ENCODE data around the gene TOR3A. TPM values are rescaled to one million over a fixed set of nuclear protein-coding genes. Genes with fewer than 3 reads are reported as not detected.
A peak's percentile ranks its signal among the peaks of the same experiment; 100 is the strongest.

Gene TOR3A
- total and polyA plus RNA-seq, 2 donors (not counting 3 experiments of a cell fraction or from before 2014, with no cell fraction given), result 14.9 to 16.7 TPM

DNA sequence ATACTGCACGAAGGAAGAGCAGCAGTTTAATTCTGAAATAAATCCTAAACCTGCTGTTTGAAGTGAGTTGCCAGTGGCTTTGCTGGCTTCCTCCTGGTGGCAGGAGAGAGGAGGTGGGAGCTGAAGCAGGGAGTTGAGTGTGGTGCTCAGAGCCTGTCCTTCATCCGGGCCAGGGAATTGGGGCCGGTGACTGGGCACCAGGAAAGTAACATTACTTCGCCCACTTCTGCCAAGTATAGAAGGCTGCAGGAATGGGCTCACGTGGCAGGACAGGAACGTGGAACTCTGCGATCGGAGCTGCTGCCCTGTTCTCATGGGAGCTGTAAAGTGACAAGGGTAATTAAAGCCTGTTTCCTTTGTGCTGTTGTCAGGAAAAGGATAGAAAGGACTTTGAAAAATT lies 8.7 kb downstream of the TOR3A start:
- intact Hi-C loops (cut with micrococcal nuclease) (no loop called here), dilution Hi-C loops (cut with MboI; ENCODE audit: extremely low pct_ligation_motif_present, low sequenced_read_pairs) (no loop called here)
- DNase-seq (ENCODE audit: low read depth, low spot score) (no peak), FAIRE-seq (peak; percentile 67)
- Histone ChIP-seq H3K27ac (ENCODE audit: insufficient read depth, low read depth, low read length) (no peak overlapping the region), H3K79me2 (ENCODE audit: control insufficient read depth, insufficient read depth, low read length) (no peaks in the 10 kb centered on the region), H3K9me3 (replicated peaks; ENCODE audit: control insufficient read depth, insufficient read depth, low read length) (no peaks in the 10 kb centered on the region), H2AFZ (ENCODE audit: low read depth, low read length) (no peak overlapping the region), H4K20me1 (replicated peaks; ENCODE audit: control insufficient read depth, extremely low read depth, insufficient read depth, low read length) (no peaks in the 10 kb centered on the region), H3K36me3 (ENCODE audit: control insufficient read depth in 2 of 2, extremely low read depth in 1 of 2, insufficient read depth in 2 of 2, low read length in 2 of 2) (peaks cover 36 to 42% of the 10 kb centered on the region in 2 experiments), H3K4me2 (ENCODE audit: insufficient read depth, low read length) (no peak overlapping the region), H3K27me3 (ENCODE audit: control insufficient read depth in 2 of 2, insufficient read depth in 2 of 2, low read length in 2 of 2) (no peaks in the 10 kb centered on the region), H3K9me1 (replicated peaks; ENCODE audit: control insufficient read depth, extremely low read depth, insufficient read depth, low read length) (no peaks in the 10 kb centered on the region), H3K4me3 (replicated peaks in 1 of 3; ENCODE audit: insufficient read depth in 1 of 3, low read depth in 1 of 3, low read length in 3 of 3) (no peak overlapping the region), H3K4me1 (ENCODE audit: control insufficient read depth, extremely low read depth, insufficient read depth, low read length) (peaks cover 6% of the 10 kb centered on the region), H3K9ac (replicated peaks; ENCODE audit: extremely low read depth, insufficient read depth, low read length) (no peak overlapping the region)
- no peak for TF ChIP-seq JUN (IDR thresholded peaks at IDR 0.05; ENCODE audit: borderline replicate concordance, insufficient read depth, insufficient read length, low read depth)
- no peak for TF ChIP-seq POLR2A (IDR thresholded peaks at IDR 0.05; ENCODE audit: low read depth, low read length)
- no peak for TF ChIP-seq MYC (IDR thresholded peaks at IDR 0.05; ENCODE audit: low read depth, low read length)
- TF ChIP-seq GATA2 (IDR thresholded peaks at IDR 0.05; ENCODE audit: insufficient read depth, insufficient read length, low read depth, low read length), result no peak
- TF ChIP-seq, protein P1, sequence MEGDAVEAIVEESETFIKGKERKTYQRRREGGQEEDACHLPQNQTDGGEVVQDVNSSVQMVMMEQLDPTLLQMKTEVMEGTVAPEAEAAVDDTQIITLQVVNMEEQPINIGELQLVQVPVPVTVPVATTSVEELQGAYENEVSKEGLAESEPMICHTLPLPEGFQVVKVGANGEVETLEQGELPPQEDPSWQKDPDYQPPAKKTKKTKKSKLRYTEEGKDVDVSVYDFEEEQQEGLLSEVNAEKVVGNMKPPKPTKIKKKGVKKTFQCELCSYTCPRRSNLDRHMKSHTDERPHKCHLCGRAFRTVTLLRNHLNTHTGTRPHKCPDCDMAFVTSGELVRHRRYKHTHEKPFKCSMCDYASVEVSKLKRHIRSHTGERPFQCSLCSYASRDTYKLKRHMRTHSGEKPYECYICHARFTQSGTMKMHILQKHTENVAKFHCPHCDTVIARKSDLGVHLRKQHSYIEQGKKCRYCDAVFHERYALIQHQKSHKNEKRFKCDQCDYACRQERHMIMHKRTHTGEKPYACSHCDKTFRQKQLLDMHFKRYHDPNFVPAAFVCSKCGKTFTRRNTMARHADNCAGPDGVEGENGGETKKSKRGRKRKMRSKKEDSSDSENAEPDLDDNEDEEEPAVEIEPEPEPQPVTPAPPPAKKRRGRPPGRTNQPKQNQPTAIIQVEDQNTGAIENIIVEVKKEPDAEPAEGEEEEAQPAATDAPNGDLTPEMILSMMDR (IDR thresholded peaks at IDR 0.05; ENCODE audit: extremely low read depth in 1 of 2, insufficient read depth in 1 of 2, low read depth in 1 of 2, low read length in 2 of 2), result no peak
- no peak for TF ChIP-seq FOS (IDR thresholded peaks at IDR 0.05; ENCODE audit: borderline replicate concordance, insufficient read depth, low read length)
- TF ChIP-seq EZH2 (IDR thresholded peaks at IDR 0.05; ENCODE audit: borderline replicate concordance, low read depth, low read length, severe bottlenecking), result no peak
- TF ChIP-seq, protein P2, sequence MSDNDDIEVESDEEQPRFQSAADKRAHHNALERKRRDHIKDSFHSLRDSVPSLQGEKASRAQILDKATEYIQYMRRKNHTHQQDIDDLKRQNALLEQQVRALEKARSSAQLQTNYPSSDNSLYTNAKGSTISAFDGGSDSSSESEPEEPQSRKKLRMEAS (IDR thresholded peaks at IDR 0.05; ENCODE audit: insufficient read depth, insufficient read length), result no peak
- no peak for TF ChIP-seq POLR2AphosphoS5 (IDR thresholded peaks at IDR 0.05; ENCODE audit: insufficient read depth, low read depth, low read length)
- CTCF ChIA-PET, result interaction anchor here (0.8 kb wide), 2 partner anchors 12 to 120 kb away, joined by 3 to 4 read pairs; no protein-coding TSS in a partner anchor
- BruUV-seq (replicated peaks), result no TSS peak
- POLR2A ChIA-PET, result no interaction called here
